PC-9 (cell line): ENCODE measurements around the gene RAB3IL1.

ENCODE experiments used
- CTCF ChIP-seq: fragments of 200-600 bp; sonication (generic); conservative IDR thresholded peaks from 2 replicates; pipeline ENCODE4 v1.6.1; 2017; ENCODE audit warnings: mixed run types, antibody characterized with exemption, mild to moderate bottlenecking, moderate library complexity
- EZH2 ChIP-seq: fragments of 200-600 bp; sonication (generic); IDR thresholded peaks from 2 replicates; pipeline ENCODE4 v1.8.0; 2017; ENCODE audit warnings: antibody characterized with exemption, low read depth

GRCh38 chr11:61892085-61892370 lies 25.3 kb downstream of the RAB3IL1 start:
- TF ChIP-seq CTCF (no peak), EZH2 (no peak)
